B cell (primary cell): ENCODE data around the gene PIP4K2A.

Source experiments
- EZH2 ChIP-seq: IDR thresholded peaks from 2 replicates; pipeline ENCODE4 v1.6.1; 2012; ENCODE audit warnings: borderline replicate concordance, low read depth, mild to moderate bottlenecking, moderate library complexity, low read length; ENCODE audit not compliant: insufficient read depth, poor library complexity, severe bottlenecking
- TF ChIP-seq, protein P1 (sequence below): fragments of 200-600 bp; IDR thresholded peaks from one replicate; pipeline ENCODE4 v1.8.0; 2022; ENCODE audit warnings: antibody characterized with exemption, mild to moderate bottlenecking

- TF ChIP-seq, protein P1, sequence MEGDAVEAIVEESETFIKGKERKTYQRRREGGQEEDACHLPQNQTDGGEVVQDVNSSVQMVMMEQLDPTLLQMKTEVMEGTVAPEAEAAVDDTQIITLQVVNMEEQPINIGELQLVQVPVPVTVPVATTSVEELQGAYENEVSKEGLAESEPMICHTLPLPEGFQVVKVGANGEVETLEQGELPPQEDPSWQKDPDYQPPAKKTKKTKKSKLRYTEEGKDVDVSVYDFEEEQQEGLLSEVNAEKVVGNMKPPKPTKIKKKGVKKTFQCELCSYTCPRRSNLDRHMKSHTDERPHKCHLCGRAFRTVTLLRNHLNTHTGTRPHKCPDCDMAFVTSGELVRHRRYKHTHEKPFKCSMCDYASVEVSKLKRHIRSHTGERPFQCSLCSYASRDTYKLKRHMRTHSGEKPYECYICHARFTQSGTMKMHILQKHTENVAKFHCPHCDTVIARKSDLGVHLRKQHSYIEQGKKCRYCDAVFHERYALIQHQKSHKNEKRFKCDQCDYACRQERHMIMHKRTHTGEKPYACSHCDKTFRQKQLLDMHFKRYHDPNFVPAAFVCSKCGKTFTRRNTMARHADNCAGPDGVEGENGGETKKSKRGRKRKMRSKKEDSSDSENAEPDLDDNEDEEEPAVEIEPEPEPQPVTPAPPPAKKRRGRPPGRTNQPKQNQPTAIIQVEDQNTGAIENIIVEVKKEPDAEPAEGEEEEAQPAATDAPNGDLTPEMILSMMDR = no peak
- no peak for TF ChIP-seq EZH2
These were observed 39.4 kb upstream of the PIP4K2A start for GRCh38 chr10:22753786-22754185.
